HL-60/S4 treated with retinoic acid at 250 ng/mL for 4 days and 3 days (cell line): ENCODE data around the gene IL1RAPL2.
"Not testable (repeated sequence)": the region's sequence is repeated elsewhere in the genome, so short reads cannot be mapped to it uniquely, and the experiment has no call there.

ENCODE experiments used
- in situ Hi-C: fragments of 300-500 bp; cut with MboI; formaldehyde crosslinking; loops from 2 replicates; pipeline ENCODE4 v1.7.0; 2022; ENCODE audit warnings: low sequenced_read_pairs

Gene IL1RAPL2

GRCh38 chrX:105662248-105662647 is 1096.2 kb downstream of the IL1RAPL2 start:
- in situ Hi-C loops, result no loop called here

DNA sequence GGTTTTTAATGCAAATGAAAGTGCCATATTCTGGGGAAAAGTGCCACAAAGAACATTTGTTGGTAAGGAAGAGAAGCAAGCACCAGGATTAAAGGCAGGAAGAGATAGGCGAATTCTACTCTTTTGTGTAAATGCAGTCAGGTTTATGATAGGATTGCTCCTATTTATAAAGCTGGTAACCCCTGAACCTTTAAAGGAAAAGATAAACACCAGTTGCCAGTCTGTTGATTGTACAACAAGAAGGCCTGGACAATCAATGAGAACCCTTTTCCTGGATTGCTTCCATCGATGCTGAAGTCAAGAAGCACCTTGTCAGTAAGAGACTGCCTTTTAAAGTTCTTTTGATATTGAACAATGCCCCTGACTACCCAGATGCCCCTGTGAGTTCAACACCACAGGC is 1098.2 kb downstream of the IL1RAPL2 start:
- in situ Hi-C loops, result no loop called here

DNA sequence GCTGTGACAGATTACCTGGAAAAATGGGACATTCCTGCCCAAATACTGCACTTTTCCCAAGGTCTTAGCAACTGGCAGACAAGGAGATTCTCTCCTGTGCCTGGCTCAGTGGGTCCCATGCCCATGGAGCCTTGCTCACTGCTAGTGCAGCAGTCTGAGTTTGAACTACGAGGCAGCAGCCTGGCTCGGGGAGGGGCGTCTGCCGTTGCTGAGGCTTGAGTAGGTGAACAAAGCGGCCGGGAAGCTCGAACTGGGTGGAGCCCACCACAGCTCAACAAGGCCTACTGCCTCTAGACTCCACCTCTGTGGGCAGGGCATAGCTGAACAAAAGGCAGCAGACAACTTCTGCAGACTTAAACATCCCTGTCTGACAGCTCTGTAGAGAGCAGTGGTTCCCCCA is 1118.3 kb downstream of the IL1RAPL2 start:
- in situ Hi-C loops, result not testable (repeated sequence)

- in situ Hi-C loops, result no loop called here
Observed at GRCh38 chrX:105694839-105695238, 1128.8 kb downstream of the IL1RAPL2 start.

DNA sequence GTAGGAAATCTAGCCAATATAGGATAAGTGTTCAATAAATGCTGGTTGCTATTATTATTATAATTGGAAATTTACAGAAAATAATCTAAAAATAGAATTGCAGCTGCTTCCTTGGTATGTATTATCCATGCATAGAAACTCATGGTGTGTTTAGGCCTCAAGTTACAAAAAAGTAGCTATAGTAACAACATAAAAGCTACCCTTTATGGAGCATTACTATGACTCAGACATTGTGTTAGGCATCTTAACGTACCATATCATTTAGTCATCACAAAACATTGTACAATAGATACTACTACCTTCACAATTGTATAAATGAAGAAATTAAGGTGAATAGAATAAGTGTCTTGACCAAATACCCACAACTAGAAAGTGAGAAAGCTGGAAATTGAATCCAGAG is 1129.5 kb downstream of the IL1RAPL2 start:
- in situ Hi-C loops, result no loop called here

DNA sequence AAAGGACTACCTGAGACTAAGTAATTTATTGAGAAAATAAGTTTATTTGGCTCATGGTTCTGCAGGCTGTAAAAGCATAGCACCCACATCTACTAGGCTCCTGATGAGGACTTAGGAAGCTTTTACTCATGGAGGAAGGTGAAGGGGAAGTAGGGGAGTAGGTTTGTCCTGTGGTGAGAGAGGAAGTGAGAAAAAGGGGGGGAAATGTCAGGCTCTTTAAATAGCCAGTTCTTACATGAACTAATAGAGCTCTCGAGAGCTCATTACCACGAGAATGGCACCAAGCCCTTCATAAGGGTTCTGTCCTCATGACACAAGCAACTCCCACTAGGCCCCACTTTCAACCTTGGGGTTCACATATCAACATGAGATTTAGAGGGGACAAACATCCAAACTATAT is 1130.9 kb downstream of the IL1RAPL2 start:
- in situ Hi-C loops, result no loop called here

DNA sequence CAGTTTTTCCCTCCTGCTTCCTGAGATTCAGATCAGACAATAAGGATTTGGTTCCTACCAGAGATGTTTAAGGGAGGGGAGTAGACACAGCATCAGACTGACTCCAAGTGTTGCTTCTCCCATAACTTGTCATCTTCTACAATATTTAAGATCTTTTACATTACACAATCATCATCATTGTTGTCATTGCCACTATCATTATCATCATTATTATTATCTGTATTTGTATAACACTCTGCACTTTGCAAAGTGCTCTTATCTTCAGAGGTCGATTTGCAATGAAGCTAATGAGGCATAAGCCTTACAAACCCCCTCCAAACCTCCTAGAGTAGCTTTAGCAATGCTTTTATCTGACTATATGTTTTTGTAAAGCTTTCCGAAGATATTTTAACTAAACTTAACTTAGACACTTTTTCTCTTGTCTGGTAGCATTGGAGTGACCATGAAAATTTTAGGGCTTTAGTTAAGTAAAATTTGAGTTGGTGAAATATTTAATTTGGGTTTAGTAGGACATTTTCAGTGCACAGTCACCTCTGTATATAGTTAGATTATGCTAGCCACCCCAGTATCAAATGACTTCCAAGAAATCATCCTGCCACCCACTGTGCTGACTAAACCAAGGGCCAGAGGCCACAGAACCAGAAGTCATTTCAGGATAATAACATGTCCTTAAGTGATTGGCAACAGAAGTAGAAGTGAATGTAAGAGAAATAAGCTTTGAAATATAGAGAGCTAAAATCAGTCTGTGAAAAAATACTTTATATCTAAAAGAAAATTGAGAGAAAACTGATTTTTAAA is 1132.2 kb downstream of the IL1RAPL2 start:
- in situ Hi-C loops, result no loop called here

GRCh38 chrX:105700331-105700730 is 1134.3 kb downstream of the IL1RAPL2 start:
- in situ Hi-C loops, result no loop called here

- in situ Hi-C loops, result no loop called here
Observed at GRCh38 chrX:105701310-105702052, 1135.5 kb downstream of the IL1RAPL2 start.

- in situ Hi-C loops, result no loop called here
Observed at GRCh38 chrX:105703876-105704275, 1137.9 kb downstream of the IL1RAPL2 start.

DNA sequence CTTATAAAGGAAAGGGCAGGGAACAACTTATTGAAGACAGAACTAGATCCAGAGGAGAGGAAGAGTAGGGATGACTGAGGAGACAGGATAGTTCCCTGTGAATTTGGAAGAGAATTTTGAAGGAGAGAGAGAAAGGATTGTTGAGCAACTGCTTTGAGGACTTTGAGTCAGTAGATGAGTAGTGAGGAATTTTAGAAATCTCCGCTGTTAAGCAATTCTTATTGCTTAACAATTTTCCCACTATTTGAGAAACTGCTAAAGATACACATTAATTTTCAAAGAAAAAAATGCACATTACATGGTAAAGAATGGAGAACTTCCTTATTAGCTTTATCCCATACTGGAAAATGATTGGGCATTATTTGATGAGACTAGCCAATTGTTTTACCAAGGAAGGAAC is 1140.0 kb downstream of the IL1RAPL2 start:
- in situ Hi-C loops, result no loop called here

DNA sequence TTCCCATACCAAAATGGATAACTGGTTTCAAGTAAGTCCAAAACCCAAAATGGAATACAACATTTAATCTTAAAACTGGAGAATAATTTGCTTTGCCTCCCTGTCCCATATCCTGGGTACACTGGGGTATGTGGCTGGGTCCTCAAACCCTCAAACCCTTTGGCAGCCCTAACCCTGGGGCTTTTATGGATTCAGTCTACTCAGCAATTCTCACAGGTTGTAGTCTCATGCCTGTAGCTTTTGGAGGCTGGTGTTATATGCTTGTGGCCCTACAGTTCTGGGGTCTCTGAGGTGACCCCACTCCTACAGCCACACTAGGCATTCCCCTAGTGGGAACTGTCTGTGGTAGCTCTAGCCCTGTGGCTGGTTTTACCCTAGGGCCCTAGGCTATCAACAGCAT is 1145.8 kb downstream of the IL1RAPL2 start:
- in situ Hi-C loops, result no loop called here

- in situ Hi-C loops, result no loop called here
Observed at GRCh38 chrX:105715746-105716145, 1149.7 kb downstream of the IL1RAPL2 start.

DNA sequence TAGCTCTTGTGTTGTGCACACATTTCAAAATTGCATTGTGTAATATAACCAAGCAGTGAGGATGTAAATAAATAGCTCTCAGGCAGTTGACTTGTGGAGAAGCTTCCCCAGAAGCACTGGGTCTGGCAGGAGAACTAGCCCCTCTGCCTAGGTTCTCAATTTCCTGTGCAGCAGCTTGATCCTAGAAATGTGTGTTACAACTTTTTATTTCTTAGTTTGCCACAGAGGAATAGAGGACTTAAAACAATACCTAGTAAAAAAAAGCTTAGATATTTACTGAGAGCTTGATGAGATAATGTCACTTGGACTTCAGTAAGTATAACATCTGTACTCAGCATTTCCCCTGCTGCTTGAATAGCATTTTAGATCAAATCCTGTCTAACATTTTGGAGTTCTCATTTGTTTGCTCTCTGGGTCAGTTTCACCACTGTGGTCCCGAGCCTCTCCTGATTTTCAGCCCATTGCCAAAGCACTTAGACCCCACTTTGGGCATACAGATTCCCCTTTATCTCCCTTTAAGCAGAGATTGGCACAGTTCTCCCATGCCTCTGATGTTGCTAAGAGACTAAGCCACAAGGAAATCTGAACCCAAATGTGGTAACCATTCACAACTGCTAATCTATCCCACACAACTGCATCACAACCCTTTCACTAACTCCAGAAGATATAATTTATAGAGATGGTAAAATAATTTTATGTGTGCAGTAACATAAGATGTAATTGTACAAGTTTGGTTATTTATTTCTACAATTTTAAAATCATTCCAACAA is 1158.2 kb downstream of the IL1RAPL2 start:
- in situ Hi-C loops, result no loop called here

DNA sequence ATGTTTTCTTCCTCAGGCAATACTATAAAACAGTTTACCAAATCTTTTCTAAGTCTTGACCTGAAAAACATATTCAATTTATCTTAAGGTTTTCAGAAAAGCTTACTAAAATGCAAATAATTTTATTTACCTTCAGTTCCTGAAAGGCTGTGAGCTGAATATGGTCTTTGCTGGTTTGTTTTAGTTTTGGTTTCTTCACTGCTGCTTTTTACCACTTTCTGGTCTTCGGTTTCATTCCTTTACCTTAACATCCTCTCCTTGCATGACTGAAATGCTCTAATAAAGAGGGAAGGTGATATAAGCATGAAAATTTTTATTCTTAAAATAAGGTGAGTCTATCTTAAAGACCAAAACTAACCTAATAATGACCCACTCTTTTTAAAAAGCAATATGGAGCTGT is 1159.2 kb downstream of the IL1RAPL2 start:
- in situ Hi-C loops, result no loop called here

DNA sequence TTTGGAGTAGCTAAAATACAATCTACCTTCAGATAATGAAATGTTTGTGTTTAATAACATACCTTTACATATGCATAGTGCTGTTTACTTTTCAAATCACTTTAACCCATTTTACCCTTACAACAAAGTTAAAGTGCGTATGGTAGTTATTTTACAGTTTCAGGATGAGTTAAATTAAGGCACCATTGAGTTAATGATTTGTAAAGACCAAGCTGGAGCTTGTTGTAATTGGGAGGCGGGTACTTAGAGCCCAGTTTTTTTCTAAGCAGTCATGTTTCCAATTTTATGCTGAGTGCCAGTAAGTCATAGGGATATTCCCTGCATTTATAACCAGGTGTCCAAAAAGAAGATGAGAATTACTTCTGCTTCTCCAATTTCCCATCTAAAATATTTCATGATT is 1172.2 kb downstream of the IL1RAPL2 start:
- in situ Hi-C loops, result no loop called here

DNA sequence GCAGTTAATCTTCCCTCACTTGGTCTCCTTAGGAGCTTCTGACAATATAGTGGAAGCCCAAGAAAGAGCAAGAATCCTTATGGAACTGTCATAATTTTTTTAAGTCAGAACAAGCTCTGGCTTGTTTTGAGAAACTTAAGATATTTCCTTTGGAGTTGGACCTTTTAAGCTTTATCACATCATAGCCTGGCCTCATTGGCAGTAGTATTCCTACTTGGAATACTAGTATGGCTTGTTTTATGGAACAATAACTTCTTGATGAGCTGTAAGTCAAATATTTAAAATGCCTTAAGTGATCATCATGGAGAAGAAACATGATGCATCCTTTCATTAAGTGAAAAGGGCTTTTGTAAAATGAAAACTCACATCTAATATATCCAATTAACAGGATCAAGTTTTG is 1178.3 kb downstream of the IL1RAPL2 start:
- in situ Hi-C loops, result no loop called here

- in situ Hi-C loops, result no loop called here
Observed at GRCh38 chrX:105744946-105745345, 1178.9 kb downstream of the IL1RAPL2 start.

- in situ Hi-C loops, result no loop called here
Observed at GRCh38 chrX:105745863-105746262, 1179.9 kb downstream of the IL1RAPL2 start.

DNA sequence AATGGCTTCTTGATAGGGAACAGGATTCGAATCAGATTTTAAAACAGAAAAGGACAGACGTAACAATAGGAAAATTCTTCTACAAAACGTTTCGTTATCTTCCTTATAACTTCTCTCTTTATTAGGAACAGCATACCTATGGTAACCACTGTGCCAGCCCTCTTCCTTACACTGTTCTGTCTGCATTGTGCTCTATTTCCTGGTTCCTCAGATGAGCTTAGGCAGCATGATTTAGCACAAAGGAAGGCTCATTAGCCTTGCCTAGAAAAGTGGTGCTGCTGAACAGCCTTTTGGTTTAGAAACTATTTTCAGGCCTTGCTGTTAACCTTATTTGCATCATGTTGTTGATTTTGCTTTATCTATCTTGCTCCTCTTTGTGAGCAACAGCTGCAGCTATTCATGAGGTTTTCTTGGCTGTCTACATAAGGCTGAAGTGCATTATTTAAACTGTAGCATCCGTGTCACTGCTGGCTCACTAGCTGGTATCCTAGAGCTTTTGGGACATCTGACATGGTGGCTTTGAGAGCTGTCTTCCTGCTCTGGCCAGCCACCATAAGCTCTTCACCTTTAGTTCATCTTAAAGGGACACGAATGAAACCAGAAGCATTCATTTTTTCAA is 1186.4 kb downstream of the IL1RAPL2 start:
- in situ Hi-C loops, result no loop called here

DNA sequence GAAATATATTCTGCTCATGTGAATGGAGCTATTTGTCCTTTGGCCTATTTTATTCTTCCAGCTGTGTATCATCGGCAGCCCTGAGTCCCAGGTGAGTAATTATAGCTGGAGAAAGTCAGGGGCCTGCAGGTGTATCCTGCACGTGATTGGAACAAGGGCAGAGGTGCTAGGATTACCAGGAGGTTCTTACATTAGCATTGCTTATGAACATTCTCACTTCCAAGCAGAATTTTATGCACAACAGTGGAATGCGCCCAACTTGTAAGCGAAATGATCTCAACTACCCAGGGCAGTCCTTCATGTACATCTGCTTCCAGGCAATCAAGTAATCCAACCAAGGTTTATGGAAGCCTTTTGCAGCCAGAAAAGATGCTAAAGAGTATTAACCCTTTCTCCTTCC is 1187.4 kb downstream of the IL1RAPL2 start:
- in situ Hi-C loops, result no loop called here
